GM19193 (cell line): ENCODE results near the gene EPHX1.

Source experiments
- POLR2A ChIP-seq: IDR thresholded peaks from 4 replicates; pipeline ENCODE4 v1.6.1; 2011; ENCODE audit not compliant: insufficient read depth, insufficient read length; ENCODE audit errors: extremely low read depth

The EPHX1 gene

DNA sequence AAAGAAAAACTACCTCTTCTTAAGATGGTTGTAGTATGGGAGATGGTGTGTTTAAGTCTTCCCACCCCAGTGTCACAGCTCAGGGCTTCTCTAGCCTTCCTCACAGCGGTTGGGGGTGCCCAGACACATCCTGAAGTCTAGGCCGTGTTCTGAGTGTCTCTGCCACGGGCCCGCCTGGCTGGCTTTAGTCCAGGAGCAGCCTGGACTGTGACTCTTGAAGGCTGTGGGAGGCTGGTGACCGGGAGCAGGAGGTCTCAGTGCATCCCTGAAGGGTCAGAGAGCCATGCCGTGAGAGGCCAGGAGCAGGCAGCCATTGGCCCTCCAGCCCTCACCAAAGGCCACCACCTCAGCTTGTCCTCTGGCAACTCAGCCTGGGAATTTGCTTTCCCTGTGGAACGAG, 4.5 kb downstream of the EPHX1 start:
- no peak for TF ChIP-seq POLR2A

DNA sequence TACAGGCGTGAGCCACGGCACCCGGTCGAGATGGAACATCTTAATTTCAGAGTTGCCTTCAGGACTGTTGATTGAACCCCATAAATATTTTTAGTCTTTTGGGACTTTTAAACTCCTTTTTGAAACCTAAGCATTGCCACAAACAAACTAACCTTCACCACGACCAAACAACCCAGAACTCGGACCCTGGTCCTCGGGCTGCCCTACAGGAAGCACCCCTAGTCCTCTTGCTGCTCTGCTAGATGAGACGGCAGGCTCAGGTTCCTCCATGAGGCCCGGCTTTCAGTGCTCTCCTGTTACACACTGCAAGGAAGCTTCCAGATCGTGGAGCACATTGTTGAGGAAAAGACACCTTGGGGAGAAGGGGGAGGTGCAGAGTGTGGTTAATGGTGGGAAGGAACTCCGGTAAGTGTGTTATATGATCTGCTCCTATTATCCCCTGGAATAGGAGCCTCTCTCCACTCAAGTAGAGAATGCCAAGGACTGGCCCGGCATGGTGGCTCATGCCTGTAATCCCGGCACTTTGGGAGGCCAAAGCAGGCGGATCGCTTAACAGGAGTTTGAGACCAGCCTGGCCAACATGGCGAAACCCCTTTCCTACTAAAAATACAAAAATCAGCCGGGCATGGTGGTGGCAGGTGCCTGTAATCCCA, 5.7 kb downstream of the EPHX1 start:
- TF ChIP-seq POLR2A = no peak

DNA sequence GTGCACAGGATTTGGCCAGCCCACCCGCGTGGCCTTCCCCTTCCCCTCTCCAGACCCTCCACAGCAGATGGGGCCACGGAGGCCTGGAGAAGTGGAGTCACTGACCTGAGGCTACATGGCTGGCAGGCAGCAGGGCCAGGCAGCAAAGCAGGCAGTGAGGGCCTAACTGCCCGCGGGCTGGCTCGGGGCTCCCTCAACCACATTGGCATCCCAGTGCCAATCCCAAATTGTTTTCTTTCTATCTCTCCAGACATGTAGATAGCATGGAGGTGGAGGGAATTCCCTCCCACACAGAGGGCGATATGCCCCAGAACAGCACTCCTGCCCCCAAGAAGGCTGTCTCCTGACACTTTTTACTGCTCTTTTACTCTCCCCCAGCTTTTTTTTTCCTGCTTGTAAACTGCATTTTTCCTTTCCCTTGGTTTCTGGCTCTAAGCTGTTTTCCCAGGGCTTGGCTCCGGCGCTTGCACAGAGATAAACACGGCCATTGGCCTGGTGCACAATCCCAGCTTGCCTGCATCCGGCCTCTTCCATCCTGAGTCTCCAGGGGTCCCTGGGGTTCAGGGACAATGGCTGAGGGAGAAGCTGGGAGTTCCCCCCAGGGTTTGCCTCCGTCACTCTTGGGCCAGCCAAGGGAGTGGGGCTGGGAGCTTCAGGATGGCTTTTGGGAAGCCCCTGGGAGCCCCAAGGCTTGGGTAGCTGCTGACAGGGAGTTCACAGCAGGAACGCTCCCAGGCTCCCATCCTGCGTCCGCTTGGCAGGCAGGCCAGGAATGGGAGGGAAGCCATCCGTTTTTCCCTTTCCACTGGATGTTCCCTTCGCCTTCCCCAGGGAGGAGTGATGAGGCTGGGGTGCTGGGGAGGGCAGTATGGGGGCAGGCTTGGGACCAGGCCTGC, 7.0 kb downstream of the EPHX1 start:
- TF ChIP-seq POLR2A = no peak

DNA sequence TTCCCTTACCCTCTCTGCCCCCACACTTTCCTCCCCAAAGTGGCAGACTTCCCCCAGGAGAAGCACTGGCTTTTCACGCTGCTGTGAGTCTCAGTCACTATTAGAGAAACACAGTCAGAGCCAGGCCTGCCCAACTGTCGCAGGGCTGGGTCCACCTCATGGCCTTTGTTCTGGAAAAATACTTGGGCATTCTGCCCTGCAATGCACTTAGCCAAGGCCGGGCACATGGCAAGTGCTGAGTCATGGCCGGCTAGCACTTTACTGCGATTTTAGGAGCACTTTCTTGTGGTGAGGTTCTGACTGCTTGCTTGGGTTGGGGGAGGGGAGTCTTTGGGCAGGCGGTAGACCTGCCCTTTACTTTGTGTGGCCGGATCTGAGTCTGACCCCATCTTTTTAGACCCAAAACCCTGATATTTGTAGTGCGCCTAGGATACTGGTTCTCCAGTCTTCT, 7.7 kb downstream of the EPHX1 start:
- no peak for TF ChIP-seq POLR2A

DNA sequence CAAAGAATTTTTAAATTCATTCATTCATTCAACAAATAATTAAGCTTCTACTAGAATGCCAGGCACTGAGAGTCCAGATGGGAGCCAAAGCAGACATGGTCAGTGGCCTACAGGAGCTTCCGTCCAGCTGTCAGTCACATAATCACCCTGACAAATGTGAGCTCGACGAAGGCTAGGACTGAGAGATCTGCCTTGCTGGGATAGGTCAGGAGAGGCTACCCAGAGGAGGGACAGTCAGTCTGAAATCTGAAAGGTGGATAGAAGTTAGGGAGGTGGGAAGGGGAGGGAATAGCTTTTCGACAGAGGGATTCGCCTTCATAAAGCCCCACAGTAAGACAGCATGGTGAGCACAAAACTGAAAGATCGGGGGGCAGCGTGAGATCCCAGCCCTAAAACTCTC, 8.3 kb downstream of the EPHX1 start:
- TF ChIP-seq POLR2A = no peak

DNA sequence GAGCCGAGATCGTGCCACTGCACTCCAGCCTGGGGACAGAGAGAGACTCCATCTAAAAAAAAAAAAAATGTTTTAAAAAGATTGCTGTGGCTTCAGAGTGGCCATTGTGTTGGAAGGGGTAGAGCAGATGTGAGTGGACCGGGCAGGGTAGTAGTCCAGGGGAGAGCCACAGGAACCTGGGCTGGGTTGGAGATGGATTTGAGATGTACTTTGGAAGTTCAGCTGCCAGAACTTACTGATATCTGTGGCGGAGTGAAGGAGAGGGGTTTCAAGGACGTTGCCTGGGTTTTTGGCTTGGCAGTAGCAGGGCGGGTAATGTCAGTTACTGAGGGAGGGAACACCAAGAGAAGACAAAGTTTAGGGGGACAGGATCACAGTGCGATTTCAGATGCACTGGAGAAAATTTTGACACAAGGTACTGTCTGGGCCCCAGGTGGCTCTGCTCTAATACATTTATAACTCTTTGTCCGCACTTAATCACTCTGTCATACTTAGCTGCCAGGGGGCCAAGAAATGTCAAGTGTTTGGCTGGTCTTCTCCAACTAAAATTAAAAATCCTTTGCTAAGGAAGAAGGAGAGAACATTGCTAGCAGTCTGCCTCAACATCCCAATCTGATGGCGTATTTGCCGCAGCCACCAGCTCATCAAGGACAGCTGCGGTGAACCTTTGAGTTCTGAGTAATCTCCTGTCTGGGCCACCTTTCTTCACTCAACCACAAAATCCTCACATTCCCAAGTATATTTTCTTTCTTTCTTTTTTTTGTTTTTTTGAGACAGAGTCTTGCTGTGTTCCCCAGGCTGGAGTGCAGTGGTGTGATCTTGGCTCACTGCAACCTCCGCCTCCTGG, 9.6 kb downstream of the EPHX1 start:
- no peak for TF ChIP-seq POLR2A

DNA sequence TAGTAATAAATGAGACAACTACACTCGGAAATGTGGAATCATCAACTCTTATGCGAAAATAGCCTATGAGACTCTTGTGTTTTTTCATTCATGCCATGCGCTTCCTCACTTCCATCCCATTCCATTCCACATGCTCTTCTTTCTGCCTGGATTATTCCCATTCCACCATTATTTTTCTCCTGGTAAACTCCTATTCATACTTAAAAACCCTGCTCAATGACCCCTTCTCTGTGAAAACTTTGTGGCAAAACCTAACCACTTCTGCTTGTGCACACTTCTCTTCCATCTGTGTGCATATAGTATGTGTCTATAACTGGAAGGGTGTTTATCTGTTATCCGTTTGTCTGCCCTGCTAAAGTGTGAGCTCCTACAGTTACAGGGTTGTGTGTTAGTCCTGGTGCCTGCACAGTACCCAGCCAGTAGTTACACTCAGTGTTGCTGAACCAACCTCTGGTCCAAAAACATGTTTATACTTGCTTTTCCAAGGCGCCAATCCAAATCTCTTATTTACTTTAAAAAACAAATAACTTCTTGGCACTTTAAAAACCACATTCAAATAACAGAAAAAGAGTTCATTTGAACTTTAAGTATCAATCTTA, 10.7 kb downstream of the EPHX1 start:
- TF ChIP-seq POLR2A = no peak

DNA sequence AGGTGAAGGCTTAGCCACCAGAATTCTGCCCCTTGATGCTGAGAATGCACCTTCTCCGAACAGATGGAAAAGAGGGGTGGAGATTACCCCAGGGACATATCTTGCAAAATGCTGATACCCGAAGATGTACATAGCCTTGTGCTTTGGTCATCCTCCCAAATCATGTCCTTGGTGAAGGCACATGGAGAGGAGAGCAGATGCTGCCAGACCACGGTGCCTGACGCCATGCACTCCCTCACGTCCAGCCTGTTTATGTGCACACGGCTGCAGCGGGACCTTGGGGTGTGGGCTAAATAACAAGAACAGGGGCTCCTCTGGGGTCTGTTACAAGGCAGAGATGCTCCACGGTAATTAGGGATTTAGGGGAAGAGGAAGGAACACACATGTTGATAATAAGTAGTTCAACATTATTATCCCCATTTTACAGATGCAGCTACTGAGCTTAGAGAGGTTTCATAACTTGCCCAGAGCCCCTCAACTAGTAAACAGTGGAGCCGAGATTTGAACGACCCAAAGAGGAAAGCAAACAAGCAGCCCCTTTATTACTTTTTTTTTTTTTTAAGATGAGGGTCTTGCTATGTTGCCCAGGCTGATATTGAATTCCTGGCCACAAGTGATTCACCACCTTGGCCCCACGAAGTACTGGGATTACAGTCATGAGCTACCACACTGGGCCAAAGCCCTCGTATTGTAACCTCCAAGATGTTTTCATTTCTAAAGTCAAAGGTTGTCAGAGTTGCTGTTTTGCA, 12.9 kb downstream of the EPHX1 start:
- no peak for TF ChIP-seq POLR2A

DNA sequence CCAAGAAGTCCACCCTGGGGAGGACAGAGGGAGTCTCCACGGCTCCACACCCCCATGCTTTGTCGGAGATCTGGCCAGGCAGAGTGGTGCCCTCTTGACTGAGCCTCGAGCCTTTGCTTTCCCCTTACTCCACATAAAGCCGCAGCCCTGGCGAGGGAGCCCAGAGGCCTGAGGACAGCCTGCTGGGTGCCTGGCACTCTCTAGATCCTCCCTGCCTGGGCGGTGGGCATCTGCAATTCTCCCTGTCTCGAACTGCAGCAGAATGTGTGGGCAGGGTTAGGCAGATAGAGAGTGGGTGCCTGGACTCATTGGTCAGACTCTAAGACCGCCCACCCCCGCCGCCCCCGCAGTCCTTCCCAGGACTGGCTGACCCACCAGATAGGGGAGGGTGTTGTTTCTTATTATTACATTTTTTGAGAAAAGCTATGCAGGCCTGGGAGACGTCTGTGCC, 13.9 kb downstream of the EPHX1 start:
- TF ChIP-seq POLR2A = no peak

DNA sequence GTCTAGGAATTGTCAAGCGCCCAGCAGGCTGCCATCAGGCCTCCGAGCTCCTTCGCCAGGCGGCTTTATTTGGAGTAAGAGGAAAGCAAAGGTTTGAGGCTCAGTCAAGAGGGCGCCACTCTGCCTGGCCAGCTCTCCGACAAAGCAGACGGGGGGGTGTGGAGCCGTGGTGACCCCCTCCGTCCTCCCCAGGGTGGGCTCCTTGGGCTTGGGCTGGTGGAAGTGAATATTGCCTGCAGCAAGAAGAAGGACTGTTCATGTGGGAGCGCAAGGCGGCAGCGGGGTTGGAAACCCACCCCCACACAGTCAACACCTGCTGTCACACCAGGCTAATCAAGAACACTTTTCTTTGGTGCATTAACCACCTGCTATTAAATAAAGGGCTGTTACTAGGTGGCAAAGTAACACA, 14.6 kb downstream of the EPHX1 start:
- TF ChIP-seq POLR2A = no peak

DNA sequence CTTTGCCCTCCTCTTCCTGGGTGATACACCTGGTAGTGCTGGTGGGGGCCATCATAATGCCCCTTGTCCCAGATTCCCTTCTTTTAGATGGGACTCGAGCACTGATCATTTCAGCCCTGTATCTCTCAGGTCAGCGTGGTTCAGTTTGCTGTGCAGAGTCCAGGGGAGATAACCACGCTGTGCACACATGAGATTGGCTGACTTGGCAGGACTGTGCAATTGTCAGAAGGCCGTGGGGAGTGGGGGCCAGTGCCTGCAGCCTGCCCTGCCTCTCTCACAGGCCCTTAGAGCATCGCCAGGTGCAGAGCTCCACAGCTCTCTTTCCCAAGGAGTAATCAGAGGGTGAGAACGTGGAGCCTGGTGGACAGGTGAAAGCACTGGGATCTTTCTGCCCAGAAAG, 15.2 kb downstream of the EPHX1 start:
- TF ChIP-seq POLR2A = no peak

DNA sequence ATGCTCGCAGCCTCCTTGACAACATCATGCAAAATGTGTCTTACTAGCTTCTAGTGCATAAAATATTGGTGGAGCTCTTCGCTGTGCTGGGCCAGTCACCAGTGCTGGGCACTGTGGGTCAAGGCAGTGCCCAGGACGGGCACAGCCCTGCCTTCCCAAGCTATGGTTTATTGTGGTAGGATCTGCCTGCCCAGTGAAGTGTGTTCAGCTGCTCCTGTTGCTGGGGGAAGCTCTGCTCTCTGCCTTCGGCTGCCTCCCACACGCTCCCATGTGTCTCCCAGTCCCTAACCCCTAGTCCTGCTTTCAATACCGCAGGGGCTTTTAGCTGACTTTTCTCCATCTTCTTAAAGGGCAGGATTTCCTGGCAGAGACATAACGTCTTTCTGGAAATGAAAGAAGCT, 15.7 kb downstream of the EPHX1 start:
- no peak for TF ChIP-seq POLR2A

DNA sequence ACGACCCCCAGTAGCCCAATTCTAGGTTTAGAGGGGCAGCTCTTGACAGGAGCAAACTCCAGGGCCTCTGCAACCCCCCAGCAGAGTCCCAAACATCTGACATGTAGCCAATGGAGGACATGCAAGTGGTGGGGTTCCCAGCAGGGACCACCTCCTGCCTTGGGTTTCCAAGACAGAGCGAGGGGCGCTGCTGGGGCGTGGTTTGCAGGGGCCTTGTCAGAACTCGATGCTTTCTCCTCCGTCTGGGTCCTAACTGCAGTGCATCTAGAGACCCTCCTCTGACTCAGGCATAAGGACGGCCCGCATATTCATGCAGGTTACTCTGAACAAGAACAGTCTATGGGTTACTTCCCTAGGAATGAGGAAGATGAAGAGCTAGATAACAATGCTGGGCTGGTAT, 17.2 kb downstream of the EPHX1 start:
- no peak for TF ChIP-seq POLR2A

DNA sequence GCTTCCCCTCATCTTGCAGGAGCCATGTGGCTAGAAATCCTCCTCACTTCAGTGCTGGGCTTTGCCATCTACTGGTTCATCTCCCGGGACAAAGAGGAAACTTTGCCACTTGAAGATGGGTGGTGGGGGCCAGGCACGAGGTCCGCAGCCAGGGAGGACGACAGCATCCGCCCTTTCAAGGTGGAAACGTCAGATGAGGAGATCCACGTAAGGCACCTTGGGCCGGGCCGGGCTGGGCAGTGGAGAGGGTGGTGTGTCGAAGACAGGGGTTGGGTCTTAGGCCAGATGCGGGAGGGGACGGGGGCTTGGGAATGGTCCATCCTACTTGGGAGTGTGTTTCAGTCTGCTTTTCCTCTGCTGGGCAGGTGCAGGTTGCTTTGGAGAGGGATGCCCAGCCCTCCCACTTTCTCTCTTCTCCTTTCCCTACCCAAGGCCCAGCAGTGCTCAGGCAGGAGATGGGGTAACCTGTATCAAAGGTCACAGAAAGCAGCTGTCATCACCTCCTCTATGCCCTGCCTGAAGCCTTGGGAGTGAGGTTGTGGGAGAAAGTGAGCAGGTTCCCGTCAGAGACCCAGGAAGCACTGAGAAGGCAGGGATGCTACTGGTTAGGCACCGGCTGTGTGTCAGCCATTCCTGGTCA, 18.9 kb downstream of the EPHX1 start:
- no peak for TF ChIP-seq POLR2A
